Nephron progenitor cell (in vitro differentiated cells): ENCODE results near the gene CD79B.
"Not testable (repeated sequence)": the region's sequence is repeated elsewhere in the genome, so short reads cannot be mapped to it uniquely, and the experiment has no call there.

Experiments
- DNase-seq: peaks from one replicate; pipeline ENCODE4 v3.0.0; 2021
- H3K27ac Mint-ChIP-seq: 2 replicates; pipeline ENCODE4 v1.8.0; 2021; ENCODE audit warnings: mild to moderate bottlenecking, moderate library complexity, mixed read lengths
- H3K27me3 Mint-ChIP-seq: 2 replicates; pipeline ENCODE4 v1.8.0; 2021; ENCODE audit warnings: mild to moderate bottlenecking, low read depth, mixed read lengths; ENCODE audit not compliant: poor library complexity
- H3K36me3 Mint-ChIP-seq: 2 replicates; pipeline ENCODE4 v1.8.0; 2021; ENCODE audit warnings: low read depth, mixed read lengths
- H3K4me1 Mint-ChIP-seq: 2 replicates; pipeline ENCODE4 v1.8.0; 2021; ENCODE audit warnings: mixed read lengths
- H3K4me3 Mint-ChIP-seq: 2 replicates; pipeline ENCODE4 v1.8.0; 2021; ENCODE audit warnings: mild to moderate bottlenecking, moderate library complexity, mixed read lengths
- H3K9me3 Mint-ChIP-seq: 2 replicates; pipeline ENCODE4 v1.8.0; 2021; ENCODE audit warnings: mild to moderate bottlenecking, moderate library complexity, mixed read lengths
- CTCF ChIP-seq: fragments of 200-600 bp; sonication (generic); IDR thresholded peaks from 2 replicates; pipeline ENCODE4 v1.5.0; 2021; ENCODE audit warnings: antibody characterized with exemption

Gene CD79B

GRCh38 chr17:63894821-63895220, 37.3 kb downstream of the CD79B start:
- H3K9me3 Mint-ChIP-seq, H3K36me3 Mint-ChIP-seq, DNase-seq, H3K27ac Mint-ChIP-seq, H3K4me3 Mint-ChIP-seq: not testable (repeated sequence)
- H3K27me3 Mint-ChIP-seq = peaks cover 29% of the 10 kb centered on the region
- peaks cover 10% of the 10 kb centered on the region for H3K4me1 Mint-ChIP-seq

GRCh38 chr17:63894021-63894420, 38.1 kb downstream of the CD79B start:
- not testable (repeated sequence) for H3K27ac Mint-ChIP-seq, H3K4me3 Mint-ChIP-seq, DNase-seq, H3K9me3 Mint-ChIP-seq, H3K36me3 Mint-ChIP-seq
- H3K27me3 Mint-ChIP-seq = peaks cover 24% of the 10 kb centered on the region
- peaks cover 13% of the 10 kb centered on the region for H3K4me1 Mint-ChIP-seq

GRCh38 chr17:63892316-63893037, 39.7 kb downstream of the CD79B start:
- H3K27ac Mint-ChIP-seq, H3K4me3 Mint-ChIP-seq, H3K36me3 Mint-ChIP-seq, H3K9me3 Mint-ChIP-seq: not testable (repeated sequence)
- Mint-ChIP-seq H3K27me3 (peaks cover 15% of the 10 kb centered on the region), H3K4me1 (peaks cover 14% of the 10 kb centered on the region)
- peak; percentile 43 for TF ChIP-seq CTCF
- peak; percentile 31 for DNase-seq

- peak; percentile 42 for TF ChIP-seq CTCF
- H3K36me3 Mint-ChIP-seq, H3K27ac Mint-ChIP-seq, H3K9me3 Mint-ChIP-seq, H3K4me3 Mint-ChIP-seq, H3K4me1 Mint-ChIP-seq: not testable (repeated sequence)
- DNase-seq = peak; percentile 41
- H3K27me3 Mint-ChIP-seq = peaks cover 13% of the 10 kb centered on the region
Observed at GRCh38 chr17:63889026-63889848, 42.9 kb downstream of the CD79B start.

GRCh38 chr17:63885119-63885518, 47.0 kb downstream of the CD79B start:
- not testable (repeated sequence) for DNase-seq, H3K9me3 Mint-ChIP-seq, H3K4me3 Mint-ChIP-seq, H3K4me1 Mint-ChIP-seq, H3K36me3 Mint-ChIP-seq, H3K27ac Mint-ChIP-seq
- peaks cover 26% of the 10 kb centered on the region for H3K27me3 Mint-ChIP-seq

GRCh38 chr17:63882626-63883126, 49.5 kb downstream of the CD79B start:
- H3K4me1 Mint-ChIP-seq, H3K36me3 Mint-ChIP-seq, H3K9me3 Mint-ChIP-seq, H3K27ac Mint-ChIP-seq, DNase-seq, H3K4me3 Mint-ChIP-seq: not testable (repeated sequence)
- peaks cover 37% of the 10 kb centered on the region for H3K27me3 Mint-ChIP-seq

GRCh38 chr17:63881935-63882601, 50.1 kb downstream of the CD79B start, which contains the start of gene GH2:
GH2 (minus strand) TSS chr17:63881944; CDS start chr17:63881801, 143 bp downstream.
- Mint-ChIP-seq H3K9me3 (no peaks in the 10 kb centered on the region), H3K36me3 (no peaks in the 10 kb centered on the region), H3K27me3 (peaks cover 40% of the 10 kb centered on the region), H3K4me1 (peaks cover 5% of the 10 kb centered on the region), H3K27ac (no peak within 1 kb of the TSS), H3K4me3 (no peak within 1 kb of the TSS)
- TF ChIP-seq CTCF = peak; percentile 40
- DNase-seq = peak; percentile 72

GRCh38 chr17:63881337-63881736, 50.8 kb downstream of the CD79B start:
- not testable (repeated sequence) for H3K36me3 Mint-ChIP-seq, H3K4me1 Mint-ChIP-seq, H3K27ac Mint-ChIP-seq, H3K9me3 Mint-ChIP-seq, H3K4me3 Mint-ChIP-seq, DNase-seq
- peaks cover 45% of the 10 kb centered on the region for H3K27me3 Mint-ChIP-seq
